Stimulated activated CD4-positive, alpha-beta T cell treated with anti-CD3 and anti-CD28 coated beads, Interleukin-15, amount 100 ng/mL, for 1 hour (primary cell): ENCODE results near the gene PPP1R8.
"Not testable (repeated sequence)": the region's sequence is repeated elsewhere in the genome, so short reads cannot be mapped to it uniquely, and the experiment has no call there.

Source experiments
- DNase-seq, 2 donors: peaks; one replicate each; pipeline ENCODE4 v3.0.0-alpha.2; 2020; ENCODE audit warnings: low read depth in 1 of 2, low spot score in 1 of 2

The PPP1R8 gene

GRCh38 chr1:27831568-27832410 lies 1.2 kb downstream of the PPP1R8 start:
- DNase-seq: no peak

DNA sequence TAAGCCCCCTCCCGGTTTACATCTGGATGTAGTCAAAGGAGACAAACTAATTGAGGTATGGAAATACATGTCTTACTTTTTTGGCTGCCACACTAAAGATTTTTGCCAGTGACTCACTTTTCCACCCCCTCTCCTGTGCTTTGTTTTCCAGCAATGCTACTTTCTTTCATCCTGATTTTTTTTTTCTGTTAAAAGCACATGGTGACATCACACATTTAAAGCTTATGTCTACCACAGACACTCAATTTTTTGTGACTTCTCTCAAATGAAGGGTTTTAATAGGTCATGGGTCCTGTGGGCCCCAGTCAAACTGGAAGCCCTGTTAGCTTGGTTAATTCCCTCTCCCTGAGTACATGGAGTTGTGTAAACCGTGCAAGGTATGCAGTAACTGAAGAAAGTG lies 2.2 kb downstream of the PPP1R8 start:
- no peak for DNase-seq

- DNase-seq: no peak
Observed at GRCh38 chr1:27833470-27833869, 2.9 kb downstream of the PPP1R8 start.

- DNase-seq: no peak
Observed at GRCh38 chr1:27835046-27835445, 4.5 kb downstream of the PPP1R8 start.

GRCh38 chr1:27835501-27835900 lies 4.9 kb downstream of the PPP1R8 start:
- no peak for DNase-seq

GRCh38 chr1:27849951-27850350 lies 19.4 kb downstream of the PPP1R8 start:
- DNase-seq: no peak

DNA sequence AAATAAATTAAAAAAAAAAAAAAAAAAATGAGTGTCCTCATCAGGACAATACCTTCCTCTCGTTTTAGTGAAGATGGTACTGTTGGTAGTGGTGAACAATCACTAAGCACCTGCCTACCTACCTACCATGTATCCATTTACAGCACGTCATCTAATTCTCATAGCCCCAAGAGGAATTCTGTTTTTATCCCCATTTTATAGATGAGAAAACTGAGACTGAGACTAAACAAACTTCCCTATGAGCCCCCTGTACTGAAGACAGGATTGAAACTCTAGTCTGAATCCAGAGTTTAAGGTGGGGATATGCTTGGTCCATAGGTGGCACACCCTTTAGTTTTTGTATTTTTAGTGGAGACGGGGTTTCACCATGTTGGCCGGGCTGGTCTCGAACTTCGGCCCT lies 24.5 kb downstream of the PPP1R8 start:
- no peak for DNase-seq

- no peak for DNase-seq
Observed at GRCh38 chr1:27856561-27857343, 26.2 kb downstream of the PPP1R8 start.

GRCh38 chr1:27857552-27857951 lies 27.0 kb downstream of the PPP1R8 start:
- DNase-seq: not testable (repeated sequence)

- peak; percentile 72 to 79 for DNase-seq
Observed at GRCh38 chr1:27858072-27858948, 27.7 kb downstream of the PPP1R8 start.

DNA sequence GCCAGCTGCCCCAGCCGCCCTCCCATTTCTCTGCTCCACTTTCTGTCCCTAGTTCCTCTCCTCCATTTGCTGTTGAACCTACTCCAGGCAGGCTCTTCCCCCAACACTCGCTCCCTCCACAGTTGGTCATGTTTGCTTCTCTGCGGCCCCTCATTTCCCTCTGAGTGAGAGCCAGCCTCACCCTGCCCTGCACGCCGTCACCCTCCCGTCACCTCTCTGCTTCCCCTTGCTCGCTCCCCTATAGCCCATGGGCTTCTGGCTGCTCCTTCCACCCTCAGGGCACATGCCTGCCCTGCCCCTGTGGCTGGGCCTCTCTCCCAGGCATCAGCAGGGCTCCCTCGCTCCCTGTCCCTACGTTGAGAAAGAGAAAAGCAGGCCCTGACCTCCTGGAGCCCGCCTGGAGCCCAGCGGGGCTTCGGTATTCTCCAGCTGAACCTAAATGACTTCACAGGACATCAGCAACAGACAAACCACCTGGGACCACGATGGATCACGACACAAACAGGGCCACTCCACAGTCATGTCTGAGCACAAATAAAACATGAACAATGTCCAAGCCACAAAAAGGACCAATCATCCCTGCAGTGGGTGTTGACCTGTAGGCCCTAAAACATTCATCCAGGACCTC lies 28.5 kb downstream of the PPP1R8 start:
- DNase-seq: no peak

DNA sequence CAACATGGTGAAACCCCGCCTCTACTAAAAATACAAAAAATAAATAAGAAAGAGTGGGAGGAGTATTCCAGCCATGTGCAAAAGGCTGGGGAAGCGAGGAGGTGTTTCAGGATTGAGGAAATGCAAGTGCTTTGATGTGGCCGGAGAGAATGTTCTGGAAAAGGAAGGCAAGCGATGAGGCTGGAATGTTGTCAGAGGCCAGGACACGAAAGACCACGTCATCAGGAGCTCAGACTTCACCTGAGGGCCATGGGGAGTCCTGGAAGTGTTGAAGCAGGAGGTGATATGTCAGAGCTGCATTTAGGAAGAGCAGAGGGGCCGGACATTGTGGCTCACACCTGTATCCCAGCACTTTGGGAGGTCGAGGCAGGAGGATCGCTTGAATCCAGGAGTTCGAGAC lies 30.9 kb downstream of the PPP1R8 start:
- no peak for DNase-seq

DNA sequence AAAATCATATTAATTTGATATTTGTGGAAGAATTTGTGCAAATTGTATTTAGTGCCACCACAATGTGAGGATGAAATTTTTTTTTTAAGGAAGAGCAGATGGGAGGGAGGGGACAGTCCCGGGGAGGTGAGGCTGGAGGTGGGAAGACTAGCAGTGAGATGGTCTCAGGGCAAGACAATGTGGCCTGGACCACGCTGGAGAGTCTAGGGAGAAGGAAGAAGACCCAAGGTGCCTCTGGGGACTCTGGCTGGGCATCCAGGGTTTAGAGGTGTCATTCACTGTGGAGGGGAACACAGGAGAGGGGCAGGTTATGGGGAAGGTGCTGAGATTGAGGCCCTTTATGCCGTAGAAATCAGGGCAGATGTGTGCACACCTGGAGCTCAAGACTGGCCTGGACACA lies 31.4 kb downstream of the PPP1R8 start:
- no peak for DNase-seq

GRCh38 chr1:27862671-27863537 lies 32.3 kb downstream of the PPP1R8 start:
- DNase-seq: no peak

DNA sequence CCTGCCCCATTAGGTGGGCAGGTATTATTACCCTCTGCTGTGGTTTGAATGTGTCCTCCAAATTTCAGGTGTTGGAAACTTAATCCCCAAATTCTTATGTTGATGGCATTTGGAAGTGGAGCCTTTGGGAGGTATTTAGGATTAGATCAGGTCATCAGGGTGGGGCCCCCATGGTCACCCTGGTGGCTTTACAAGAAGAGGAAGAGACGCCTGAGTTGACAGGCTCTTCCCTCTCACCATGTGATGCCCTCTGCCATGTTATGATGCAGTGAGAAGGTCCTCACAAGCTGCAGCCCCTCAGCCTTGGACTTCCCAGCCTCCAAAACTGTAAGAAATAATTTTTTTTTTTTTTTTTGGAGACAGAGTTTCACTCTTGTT lies 32.9 kb downstream of the PPP1R8 start:
- no peak for DNase-seq

- DNase-seq: no peak
Observed at GRCh38 chr1:27864264-27864895, 33.8 kb downstream of the PPP1R8 start.

- DNase-seq: no peak
Observed at GRCh38 chr1:27865821-27866220, 35.2 kb downstream of the PPP1R8 start.

DNA sequence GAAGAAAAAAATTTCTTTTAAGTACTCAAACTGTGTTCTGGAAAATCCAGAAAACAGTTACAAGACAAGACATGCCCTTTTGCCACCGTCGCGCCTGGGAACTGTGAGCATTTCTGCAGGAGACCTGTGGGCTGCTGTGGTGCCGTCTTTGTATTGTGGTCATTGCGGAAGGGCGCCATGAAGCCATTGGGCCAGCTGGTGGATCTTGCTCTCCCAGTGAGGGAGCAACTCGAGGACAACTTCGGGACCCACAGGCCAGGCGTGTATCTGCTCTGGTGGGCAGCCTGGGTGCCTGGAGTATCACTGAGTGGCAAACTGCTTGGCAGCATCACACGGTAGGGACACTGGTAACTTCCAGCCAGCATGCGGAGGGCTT lies 38.0 kb downstream of the PPP1R8 start:
- no peak for DNase-seq

DNA sequence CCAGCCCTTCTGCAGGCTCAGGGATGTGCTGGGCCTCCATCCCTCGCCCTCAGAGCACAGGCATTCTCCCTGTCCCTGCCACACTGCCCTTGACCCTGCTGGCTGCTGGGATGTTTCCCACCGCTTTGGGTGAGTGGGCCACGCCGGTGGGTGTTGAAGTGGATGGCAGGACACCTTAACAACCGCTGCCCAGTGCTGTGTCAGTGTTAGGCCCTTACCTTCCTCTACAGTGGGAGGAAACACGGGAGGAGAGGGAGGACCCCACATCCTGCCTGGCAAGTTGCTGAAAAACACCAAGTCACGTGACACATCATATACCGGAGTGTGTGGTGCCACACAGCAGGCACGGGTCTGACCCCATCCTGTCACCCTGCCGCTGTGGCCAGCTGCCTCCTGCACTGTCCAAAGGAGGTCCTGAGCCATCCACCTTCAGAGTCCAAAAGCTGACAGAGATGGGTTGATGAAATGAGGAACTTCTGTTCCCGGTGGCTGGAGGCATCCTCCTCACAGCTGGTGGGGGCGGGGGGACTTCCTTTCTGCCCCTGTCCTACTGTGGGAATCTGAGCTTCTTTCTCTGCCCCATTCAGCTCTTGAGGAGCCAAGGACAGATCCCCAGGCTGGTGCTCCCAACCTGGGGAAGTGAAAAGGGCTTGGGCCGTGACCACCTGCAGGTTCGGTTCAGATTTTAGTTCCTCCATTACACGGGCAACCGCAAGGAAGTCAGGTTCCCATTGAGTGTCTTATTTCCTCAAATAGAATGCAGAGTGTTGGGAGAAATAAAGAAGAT lies 38.5 kb downstream of the PPP1R8 start:
- DNase-seq: peak in 1 of 2 donors; percentile 54
